HEK293T (cell line): ENCODE measurements around the gene ADGRF1.

Experiments used
- ARNT ChIP-seq: fragments of 450-650 bp; IDR thresholded peaks from 2 replicates; pipeline ENCODE4 v1.6.1; 2017; ENCODE audit warnings: mild to moderate bottlenecking
- FOXM1 ChIP-seq: fragments of 450-650 bp; IDR thresholded peaks from 2 replicates; pipeline ENCODE4 v1.6.1; 2017; ENCODE audit warnings: mild to moderate bottlenecking, borderline replicate concordance
- TARDBP ChIP-seq: fragments of 450-650 bp; IDR thresholded peaks from 2 replicates; pipeline ENCODE4 v1.6.1; 2016

GRCh38 chr6:46994933-46995332 is 47.2 kb downstream of the ADGRF1 start:
- TF ChIP-seq ARNT (no peak), FOXM1 (no peak), TARDBP (no peak)
